Pancreas (tissue), 10 donors: Measurements from ENCODE around the gene CTIF. TPM values are rescaled to one million over a fixed set of nuclear protein-coding genes. Genes with fewer than 3 reads are reported as not detected.

ENCODE experiments used
- ATAC-seq, 4 donors: fragments of 200-7000 bp; cut with Tn5 transposase; one replicate each; pipeline versions ENCODE4 v1.8.0 to v1.9.1; 2020; ENCODE audit warnings: mild to moderate bottlenecking in 4 of 4, moderate library complexity in 4 of 4
- DNase-seq, 6 donors: peaks; one replicate each; pipeline ENCODE4 v3.0.0-alpha.2; 2020
- FAIRE-seq: peaks from 2 replicates; lab custom pipeline; 2012; peaks lifted over from hg19 to GRCh38; lab: Jason Lieb, UNC
- H3K27ac ChIP-seq, 4 donors: fragments of 200-600 bp; sonication (generic); 1 replicate in 3 of 4; 2 replicates in 1 of 4; pipeline versions ENCODE4 v1.5.0 to v1.8.0; 2020
- H3K27me3 ChIP-seq, 4 donors: fragments of 200-600 bp; one replicate each; pipeline ENCODE4 v1.8.0; 2021
- H3K36me3 ChIP-seq, 3 donors: fragments of 200-600 bp; sonication (generic) in 1 of 3; one replicate each; pipeline versions ENCODE4 v1.5.0 to v1.8.0; 2020 to 2021
- H3K4me1 ChIP-seq, 3 donors: fragments of 200-600 bp; one replicate each; pipeline ENCODE4 v1.8.0; 2021
- H3K4me3 ChIP-seq, 4 donors: fragments of 200-600 bp; sonication (generic) in 2 of 4; one replicate each; pipeline versions ENCODE4 v1.5.0 to v1.8.0; 2020 to 2021
- H3K9me3 ChIP-seq, 4 donors: fragments of 200-600 bp; one replicate each; pipeline ENCODE4 v1.8.0; 2021
- WGBS, 2 donors: extraction: QIAGEN DNeasy Blood & Tissue Kit; methylation state at CpG; one replicate each; pipeline ENCODE4 v1.1.7; 2013; 5-methylcytosine and 5-hydroxymethylcytosine counted together
- intact Hi-C, 3 donors: fragments of 100-400 bp; cut with DNase I; formaldehyde crosslinking; loops; one replicate each; pipeline versions ENCODE4 v1.11.1 to v1.14.2; 2022
- polyA plus RNA-seq, 2 donors: library from polyadenylated mRNA; stranded (reverse); fragments of 200-250 nt; gene quantifications; one replicate each; pipeline ENCODE4 v1.2.3, GENCODE V29; 2013
- total RNA-seq, 6 donors: library from RNA; stranded (reverse); fragmentation: NEBNext Ultra II Directional in 4 of 6; extraction: Animal tissue kit (Norgen Biotek cat#: 25700) in 4 of 6; gene quantifications; one replicate each; pipeline versions ENCODE4 v1.2.1 to v1.2.4, GENCODE V29; 2021 to 2023
- TF ChIP-seq, protein P1 (sequence below), 4 donors: fragments of 200-600 bp; sonication (generic) in 3 of 4; IDR thresholded peaks; one replicate each; pipeline versions ENCODE4 v1.5.0 to v1.8.0; 2021; ENCODE audit warnings: antibody characterized with exemption in 4 of 4
- donor health status: healthy with polysubstance abuse.
- donor health status: DM: no; HTN: no; CAD: no; lungs with moderate emphysema.
- donor health status: DM: no; HTN: no; CAD: no.
- donor health status: control.
- donor health status: control.
- donor health status: Bipolar disorder and iron deficiency.
- donor health status: DM: yes; HTN: yes; CAD: no.
- donor health status: DM: no; HTN: no; CAD: no.
- donor health status: DM: no; HTN: no; CAD: no.
- donor health status: DM: yes; HTN: yes; CAD: no.

Gene CTIF
- total and polyA plus RNA-seq, 8 donors, result 15.1 to 27.4 (median 16.7) TPM

GRCh38 chr18:48753691-48754090 lies 214.9 kb downstream of the CTIF start:
- 93 to 95% methylated on average over 11 of the region's 11 CpGs for WGBS, 2 donors
- Histone ChIP-seq H3K4me1 (no peaks in the 10 kb centered on the region), H3K36me3 (peaks cover 0 to 4% (median 0%) of the 10 kb centered on the region in 3 donors), H3K4me3 (no peak overlapping the region), H3K27ac (no peak overlapping the region), H3K27me3 (no peaks in the 10 kb centered on the region), H3K9me3 (no peaks in the 10 kb centered on the region)
- DNase-seq (peak in 1 of 6 donors; percentile 20), FAIRE-seq (no peak), ATAC-seq (no peak)
- TF ChIP-seq, protein P1, sequence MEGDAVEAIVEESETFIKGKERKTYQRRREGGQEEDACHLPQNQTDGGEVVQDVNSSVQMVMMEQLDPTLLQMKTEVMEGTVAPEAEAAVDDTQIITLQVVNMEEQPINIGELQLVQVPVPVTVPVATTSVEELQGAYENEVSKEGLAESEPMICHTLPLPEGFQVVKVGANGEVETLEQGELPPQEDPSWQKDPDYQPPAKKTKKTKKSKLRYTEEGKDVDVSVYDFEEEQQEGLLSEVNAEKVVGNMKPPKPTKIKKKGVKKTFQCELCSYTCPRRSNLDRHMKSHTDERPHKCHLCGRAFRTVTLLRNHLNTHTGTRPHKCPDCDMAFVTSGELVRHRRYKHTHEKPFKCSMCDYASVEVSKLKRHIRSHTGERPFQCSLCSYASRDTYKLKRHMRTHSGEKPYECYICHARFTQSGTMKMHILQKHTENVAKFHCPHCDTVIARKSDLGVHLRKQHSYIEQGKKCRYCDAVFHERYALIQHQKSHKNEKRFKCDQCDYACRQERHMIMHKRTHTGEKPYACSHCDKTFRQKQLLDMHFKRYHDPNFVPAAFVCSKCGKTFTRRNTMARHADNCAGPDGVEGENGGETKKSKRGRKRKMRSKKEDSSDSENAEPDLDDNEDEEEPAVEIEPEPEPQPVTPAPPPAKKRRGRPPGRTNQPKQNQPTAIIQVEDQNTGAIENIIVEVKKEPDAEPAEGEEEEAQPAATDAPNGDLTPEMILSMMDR (IDR thresholded peaks at IDR 0.05), result no peak
- intact Hi-C loops, result no loop called here

GRCh38 chr18:48754559-48754958 lies 215.7 kb downstream of the CTIF start:
- H3K27ac ChIP-seq, result no peak overlapping the region
- ATAC-seq (no peak), FAIRE-seq (no peak), DNase-seq (peak in 1 of 6 donors; percentile 22)
- peaks cover 0 to 4% (median 0%) of the 10 kb centered on the region in 3 donors for H3K36me3 ChIP-seq
- H3K4me3 ChIP-seq, result no peak overlapping the region
- 86 to 90% methylated on average over 5 of the region's 5 CpGs for WGBS, 2 donors
- no peaks in the 10 kb centered on the region for H3K27me3 ChIP-seq
- H3K9me3 ChIP-seq, result no peaks in the 10 kb centered on the region
- intact Hi-C loops, result no loop called here
- TF ChIP-seq, protein P1 (IDR thresholded peaks at IDR 0.05), result no peak
- H3K4me1 ChIP-seq, result no peaks in the 10 kb centered on the region

DNA sequence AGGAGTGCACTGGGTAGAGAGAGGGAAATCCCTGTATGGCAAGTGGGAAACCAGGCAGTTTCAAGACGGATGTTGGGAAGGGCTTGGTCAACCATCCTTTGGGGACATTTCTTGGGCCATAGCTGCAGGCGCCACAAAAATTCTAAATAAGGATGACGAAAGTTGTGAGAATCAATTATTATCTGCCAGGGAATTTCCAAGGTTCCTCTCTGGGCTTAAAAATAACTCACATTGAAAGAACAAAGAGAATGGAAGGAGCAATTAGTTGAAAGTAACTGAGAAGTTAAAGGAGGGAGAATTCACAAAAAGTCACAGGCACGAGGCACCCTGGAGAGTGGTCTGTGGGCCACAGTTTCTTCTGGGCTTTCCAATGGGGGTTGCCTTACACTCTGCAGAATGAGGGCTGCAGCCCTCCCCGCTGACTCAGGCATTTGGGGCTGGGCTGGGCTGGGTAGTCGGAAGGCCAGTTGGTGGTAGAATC lies 216.2 kb downstream of the CTIF start:
- no peak for ATAC-seq
- no peak for FAIRE-seq
- Histone ChIP-seq H3K4me3 (no peak overlapping the region), H3K4me1 (no peaks in the 10 kb centered on the region), H3K27me3 (no peaks in the 10 kb centered on the region), H3K9me3 (no peaks in the 10 kb centered on the region), H3K36me3 (peaks cover 0 to 4% (median 0%) of the 10 kb centered on the region in 3 donors), H3K27ac (no peak overlapping the region)
- peak in 1 of 6 donors; percentile 11 for DNase-seq
- TF ChIP-seq, protein P1 (IDR thresholded peaks at IDR 0.05), result no peak
- 92 to 93% methylated on average over 6 of the region's 6 CpGs for WGBS, 2 donors
- intact Hi-C loops, result no loop called here

DNA sequence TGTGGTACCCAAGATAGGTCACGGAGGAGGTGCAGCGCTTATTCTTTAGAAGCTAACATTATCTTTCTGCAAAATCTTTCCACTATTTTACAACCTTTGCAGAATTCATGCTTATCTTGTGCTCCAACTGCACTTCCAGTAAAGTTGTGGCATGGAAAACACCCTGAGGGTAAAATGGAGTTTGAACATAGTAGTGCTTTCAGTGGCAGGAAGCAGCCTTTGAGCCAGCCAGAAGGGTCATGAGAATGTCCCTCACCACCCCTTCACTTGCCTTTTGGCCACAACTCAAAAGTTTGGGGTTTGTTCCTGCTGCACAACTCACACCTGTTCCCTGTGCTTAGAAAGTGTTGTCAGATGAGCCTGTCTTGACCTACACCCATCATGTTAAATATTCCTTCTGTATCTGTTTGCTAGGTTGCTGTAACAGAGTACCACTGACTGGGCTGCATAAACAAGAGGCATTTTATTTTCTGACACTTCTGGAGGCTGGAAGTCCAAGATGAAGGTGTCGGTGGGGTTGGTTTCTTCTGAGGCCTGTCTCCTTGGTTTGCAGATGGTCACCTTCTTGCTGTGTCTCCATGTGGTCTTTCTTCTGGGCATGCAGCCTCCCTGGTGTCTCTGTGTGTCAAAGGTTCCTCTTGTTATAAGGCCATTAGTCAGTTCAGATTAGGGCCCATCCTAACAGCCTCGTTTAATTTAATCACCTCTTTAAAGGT lies 217.8 kb downstream of the CTIF start:
- no peak for DNase-seq
- H3K4me1 ChIP-seq, result no peaks in the 10 kb centered on the region
- FAIRE-seq, result no peak
- TF ChIP-seq, protein P1 (IDR thresholded peaks at IDR 0.05), result no peak
- no peaks in the 10 kb centered on the region for H3K27me3 ChIP-seq
- H3K4me3 ChIP-seq, result no peak overlapping the region
- no peaks in the 10 kb centered on the region for H3K9me3 ChIP-seq
- no peak overlapping the region for H3K27ac ChIP-seq
- intact Hi-C loops, result no loop called here
- whole genome bisulfite sequencing, 2 donors, result 77 to 80% methylated on average over 4 of the region's 4 CpGs
- H3K36me3 ChIP-seq, result peaks cover 0 to 4% (median 0%) of the 10 kb centered on the region in 3 donors
- no peak for ATAC-seq

- intact Hi-C loops, result no loop called here
- 93 to 99% methylated on average over 6 of the region's 6 CpGs for WGBS, 2 donors
- no peaks in the 10 kb centered on the region for H3K27me3 ChIP-seq
- no peaks in the 10 kb centered on the region for H3K9me3 ChIP-seq
- TF ChIP-seq, protein P1 (IDR thresholded peaks at IDR 0.05), result no peak
- no peak for ATAC-seq
- no peaks in the 10 kb centered on the region for H3K4me1 ChIP-seq
- no peak overlapping the region for H3K27ac ChIP-seq
- H3K4me3 ChIP-seq, result no peak overlapping the region
- DNase-seq, result no peak
- peaks cover 0 to 4% (median 0%) of the 10 kb centered on the region in 3 donors for H3K36me3 ChIP-seq
- FAIRE-seq, result no peak
Observed at GRCh38 chr18:48757367-48757766, 218.5 kb downstream of the CTIF start.
